Measurements from ENCODE around the gene TMEFF2.
A peak's percentile ranks its signal among the peaks of the same experiment; 100 is the strongest.

The TMEFF2 gene

DNA sequence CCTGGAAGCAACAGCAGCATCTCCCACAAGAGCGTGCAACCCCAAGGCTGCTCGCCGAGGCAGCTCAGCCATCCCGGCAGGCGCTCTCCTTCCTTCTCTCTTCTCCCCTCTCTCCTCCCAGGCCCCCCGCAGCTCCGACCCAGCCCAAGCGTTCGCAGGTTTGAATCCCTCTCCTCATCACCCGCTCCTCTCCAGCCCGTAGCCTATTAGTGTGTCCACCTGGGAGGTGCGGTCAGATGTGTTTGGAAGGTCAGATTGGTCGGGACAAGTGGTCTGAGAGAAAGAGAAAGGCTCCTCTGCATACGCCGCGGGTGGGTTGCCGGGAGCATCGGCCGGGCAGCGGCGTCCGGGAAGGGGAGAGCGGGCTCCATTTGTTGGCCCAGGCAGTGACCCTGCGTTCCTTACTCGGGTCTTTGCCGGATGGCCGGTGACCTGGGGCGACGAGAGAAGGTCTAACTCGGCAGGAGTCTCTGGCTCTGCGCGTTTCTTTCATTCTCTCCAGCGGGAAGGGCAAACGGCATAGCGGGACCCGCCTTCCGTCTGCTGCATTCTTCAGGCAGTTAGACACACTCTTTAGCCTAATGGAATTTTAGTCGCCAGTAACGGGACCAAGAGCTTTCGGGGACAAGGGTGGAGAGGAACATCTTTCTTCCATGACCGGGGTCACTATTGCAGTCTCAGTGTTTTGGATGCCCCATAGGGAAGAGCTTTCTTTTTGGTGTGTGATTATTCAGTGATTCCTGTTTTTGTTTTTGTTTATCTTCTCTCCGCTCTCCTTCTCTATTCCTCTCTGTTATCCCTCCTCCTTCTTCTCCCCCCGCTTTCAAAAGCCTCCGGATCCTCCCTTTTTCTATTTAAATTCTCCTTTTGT is 1.1 kb upstream of the TMEFF2 start:
- Histone ChIP-seq H3K36me3 (replicated peaks in 1 of 2; ENCODE audit: control insufficient read depth in 2 of 2, insufficient read depth in 2 of 2, low read length in 2 of 2) (no peaks in the 10 kb centered on the region), H4K91ac (ENCODE audit: low read depth, low read length, poor library complexity) (no peak overlapping the region), H3K23ac (ENCODE audit: low read depth, low read length, poor library complexity) (peak overlapping the region; percentile 93), H2AFZ (ENCODE audit: low read length) (peak overlapping the region; percentile 98), H3K27me3 (ENCODE audit: control insufficient read depth in 3 of 3, insufficient read depth in 3 of 3, low read depth in 1 of 3, low read length in 3 of 3) (peaks cover 3 to 23% (median 21%) of the 10 kb centered on the region in 3 experiments), H2BK120ac (ENCODE audit: low read depth, low read length) (no peak overlapping the region), H3K79me1 (ENCODE audit: low read depth, low read length) (no peaks in the 10 kb centered on the region), H4K8ac (ENCODE audit: low read depth, low read length) (peak overlapping the region; percentile 65), H3K4me2 (ENCODE audit: insufficient read depth, low read length, poor library complexity, severe bottlenecking) (peak overlapping the region; percentile 99), H3K14ac (ENCODE audit: low read length) (no peak overlapping the region), H2BK15ac (ENCODE audit: low read length) (peak overlapping the region; percentile 91), H3K9me3 (replicated peaks in 1 of 2; ENCODE audit: control insufficient read depth in 2 of 2, insufficient read depth in 1 of 2, low read depth in 1 of 2, low read length in 2 of 2) (no peaks in the 10 kb centered on the region), H3K4me3 (ENCODE audit: low read length in 2 of 2) (peak overlapping the region; percentile 56 to 87), H2AK5ac (ENCODE audit: low read depth, low read length) (peak overlapping the region; percentile 52), H3K4ac (ENCODE audit: low read length) (no peak overlapping the region), H3K9ac (ENCODE audit: low read depth, low read length, poor library complexity) (peak overlapping the region; percentile 86), H3K27ac (replicated peaks; ENCODE audit: low read length) (peak overlapping the region; percentile 88), H2BK12ac (ENCODE audit: low read length) (peak overlapping the region; percentile 16), H3K18ac (ENCODE audit: low read length) (peak overlapping the region; percentile 98), H3K4me1 (ENCODE audit: control insufficient read depth in 2 of 2, insufficient read depth in 1 of 2, low read depth in 1 of 2, low read length in 2 of 2) (peaks cover 4 to 5% of the 10 kb centered on the region in 2 donors), H2BK5ac (ENCODE audit: low read length) (peak overlapping the region; percentile 24)
- WGBS, 2 donors (ENCODE audit: extremely low coverage in 2 of 2, insufficient read length in 2 of 2, insufficient replicate concordance in 1 of 2), result no CpG with 5 or more reads among the region's 44 CpGs
- DNase-seq (ENCODE audit: low spot score), result peak; percentile 73

- WGBS, 2 donors (ENCODE audit: extremely low coverage in 2 of 2, insufficient read length in 2 of 2, insufficient replicate concordance in 1 of 2), result no CpG with 5 or more reads among the region's 48 CpGs
- no peaks in the 10 kb centered on the region for H3K9me3 ChIP-seq (replicated peaks in 1 of 2; ENCODE audit: control insufficient read depth in 2 of 2, insufficient read depth in 1 of 2, low read depth in 1 of 2, low read length in 2 of 2)
- no peak overlapping the region for H3K27ac ChIP-seq (replicated peaks; ENCODE audit: low read length)
- no peaks in the 10 kb centered on the region for H3K79me1 ChIP-seq (ENCODE audit: low read depth, low read length)
- peak overlapping the region; percentile 92 for H2BK15ac ChIP-seq (ENCODE audit: low read length)
- H2BK5ac ChIP-seq (ENCODE audit: low read length), result peak overlapping the region; percentile 82
- peak overlapping the region; percentile 84 for H3K9ac ChIP-seq (ENCODE audit: low read depth, low read length, poor library complexity)
- no peak overlapping the region for H2BK12ac ChIP-seq (ENCODE audit: low read length)
- H3K18ac ChIP-seq (ENCODE audit: low read length), result peak overlapping the region; percentile 90
- no peak overlapping the region for H4K8ac ChIP-seq (ENCODE audit: low read depth, low read length)
- no peak overlapping the region for H2BK120ac ChIP-seq (ENCODE audit: low read depth, low read length)
- H4K91ac ChIP-seq (ENCODE audit: low read depth, low read length, poor library complexity), result no peak overlapping the region
- H3K4ac ChIP-seq (ENCODE audit: low read length), result no peak overlapping the region
- H3K27me3 ChIP-seq (ENCODE audit: control insufficient read depth in 3 of 3, insufficient read depth in 3 of 3, low read depth in 1 of 3, low read length in 3 of 3), result peaks cover 3 to 23% (median 21%) of the 10 kb centered on the region in 3 experiments
- peak overlapping the region; percentile 99 for H3K4me2 ChIP-seq (ENCODE audit: insufficient read depth, low read length, poor library complexity, severe bottlenecking)
- peak overlapping the region; percentile 98 for H2AFZ ChIP-seq (ENCODE audit: low read length)
- H2AK5ac ChIP-seq (ENCODE audit: low read depth, low read length), result no peak overlapping the region
- peak overlapping the region; percentile 49 for H3K23ac ChIP-seq (ENCODE audit: low read depth, low read length, poor library complexity)
- H3K36me3 ChIP-seq (replicated peaks in 1 of 2; ENCODE audit: control insufficient read depth in 2 of 2, insufficient read depth in 2 of 2, low read length in 2 of 2), result no peaks in the 10 kb centered on the region
- H3K4me3 ChIP-seq (ENCODE audit: low read length in 2 of 2), result peak overlapping the region; percentile 56 to 87
- peak; percentile 14 for DNase-seq (ENCODE audit: low spot score)
- H3K14ac ChIP-seq (ENCODE audit: low read length), result peak overlapping the region; percentile 64
- H3K4me1 ChIP-seq (ENCODE audit: control insufficient read depth in 2 of 2, insufficient read depth in 1 of 2, low read depth in 1 of 2, low read length in 2 of 2), result peaks cover 4 to 5% of the 10 kb centered on the region in 2 donors
Observed at GRCh38 chr2:192194265-192194865, 368 bp downstream of the TMEFF2 start.

DNA sequence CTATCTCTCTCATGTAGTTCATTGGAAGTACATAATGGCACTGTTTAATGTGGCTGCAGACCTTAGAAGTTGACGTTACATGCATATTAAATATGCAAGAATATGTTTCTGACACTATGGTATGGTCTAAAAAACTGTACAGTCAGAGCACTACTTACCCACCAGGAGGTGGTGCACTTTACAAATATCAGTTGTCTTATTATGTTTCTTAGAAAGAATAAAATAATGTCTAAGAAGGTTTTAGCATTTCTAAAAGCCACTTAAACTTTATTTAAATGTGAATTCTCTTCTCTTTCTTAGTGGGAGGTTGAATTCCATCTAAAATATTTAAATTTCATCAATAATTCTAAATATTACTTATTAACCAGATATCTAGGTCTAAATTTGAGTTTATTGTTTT is 4.3 kb downstream of the TMEFF2 start:
- Histone ChIP-seq H3K18ac (ENCODE audit: low read length) (no peak overlapping the region), H3K4me3 (ENCODE audit: low read length in 2 of 2) (no peak overlapping the region), H3K27me3 (ENCODE audit: control insufficient read depth in 3 of 3, insufficient read depth in 3 of 3, low read depth in 1 of 3, low read length in 3 of 3) (peaks cover 3 to 23% (median 21%) of the 10 kb centered on the region in 3 experiments), H3K23ac (ENCODE audit: low read depth, low read length, poor library complexity) (no peak overlapping the region), H3K79me1 (ENCODE audit: low read depth, low read length) (no peaks in the 10 kb centered on the region), H3K27ac (replicated peaks; ENCODE audit: low read length) (no peak overlapping the region), H2AFZ (ENCODE audit: low read length) (no peak overlapping the region), H2BK120ac (ENCODE audit: low read depth, low read length) (no peak overlapping the region), H3K9me3 (replicated peaks in 1 of 2; ENCODE audit: control insufficient read depth in 2 of 2, insufficient read depth in 1 of 2, low read depth in 1 of 2, low read length in 2 of 2) (no peaks in the 10 kb centered on the region), H4K8ac (ENCODE audit: low read depth, low read length) (no peak overlapping the region), H2BK15ac (ENCODE audit: low read length) (no peak overlapping the region), H3K9ac (ENCODE audit: low read depth, low read length, poor library complexity) (no peak overlapping the region), H4K91ac (ENCODE audit: low read depth, low read length, poor library complexity) (no peak overlapping the region), H2BK12ac (ENCODE audit: low read length) (no peak overlapping the region), H3K4me2 (ENCODE audit: insufficient read depth, low read length, poor library complexity, severe bottlenecking) (no peak overlapping the region), H2BK5ac (ENCODE audit: low read length) (no peak overlapping the region), H2AK5ac (ENCODE audit: low read depth, low read length) (no peak overlapping the region), H3K4me1 (ENCODE audit: control insufficient read depth in 2 of 2, insufficient read depth in 1 of 2, low read depth in 1 of 2, low read length in 2 of 2) (peaks cover 4 to 5% of the 10 kb centered on the region in 2 donors), H3K4ac (ENCODE audit: low read length) (no peak overlapping the region), H3K36me3 (replicated peaks in 1 of 2; ENCODE audit: control insufficient read depth in 2 of 2, insufficient read depth in 2 of 2, low read length in 2 of 2) (no peaks in the 10 kb centered on the region), H3K14ac (ENCODE audit: low read length) (no peak overlapping the region)
- no peak for DNase-seq (ENCODE audit: low spot score)
- WGBS, 2 donors (ENCODE audit: extremely low coverage in 2 of 2, insufficient read length in 2 of 2, insufficient replicate concordance in 1 of 2), result no CpG with 5 or more reads among the region's 1 CpG

DNA sequence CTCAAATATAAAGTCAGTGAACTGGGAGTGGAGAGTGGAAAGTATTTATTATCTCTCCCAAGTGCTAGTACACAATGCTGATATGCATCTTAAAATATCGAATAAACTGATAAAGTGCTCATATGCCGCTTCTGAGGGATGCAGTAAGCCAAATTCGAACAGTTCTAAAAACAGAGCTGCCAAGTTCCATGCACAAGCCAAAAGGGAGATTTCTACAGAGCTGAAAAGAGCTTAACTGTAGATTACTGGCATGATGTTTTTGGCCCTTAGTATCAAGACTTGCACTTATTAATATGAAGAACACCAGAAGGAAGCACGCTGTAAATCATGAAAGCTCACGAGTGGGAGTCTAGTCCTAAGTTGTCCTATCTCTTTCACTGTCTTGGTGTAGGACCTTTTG is 7.9 kb downstream of the TMEFF2 start:
- no peak overlapping the region for H3K18ac ChIP-seq (ENCODE audit: low read length)

More for the DNA sequence above, 7.9 kb downstream of the TMEFF2 start:
- no CpG with 5 or more reads among the region's 5 CpGs for WGBS, 2 donors (ENCODE audit: extremely low coverage in 2 of 2, insufficient read length in 2 of 2, insufficient replicate concordance in 1 of 2)
- Histone ChIP-seq H3K9ac (ENCODE audit: low read depth, low read length, poor library complexity) (no peak overlapping the region), H3K23ac (ENCODE audit: low read depth, low read length, poor library complexity) (no peak overlapping the region), H2BK5ac (ENCODE audit: low read length) (no peak overlapping the region), H4K91ac (ENCODE audit: low read depth, low read length, poor library complexity) (no peak overlapping the region), H2AFZ (ENCODE audit: low read length) (no peak overlapping the region), H3K4me1 (ENCODE audit: control insufficient read depth in 2 of 2, insufficient read depth in 1 of 2, low read depth in 1 of 2, low read length in 2 of 2) (no peaks in the 10 kb centered on the region), H3K36me3 (replicated peaks in 1 of 2; ENCODE audit: control insufficient read depth in 2 of 2, insufficient read depth in 2 of 2, low read length in 2 of 2) (no peaks in the 10 kb centered on the region), H3K4me3 (ENCODE audit: low read length in 2 of 2) (no peak overlapping the region), H3K79me1 (ENCODE audit: low read depth, low read length) (no peaks in the 10 kb centered on the region), H3K4me2 (ENCODE audit: insufficient read depth, low read length, poor library complexity, severe bottlenecking) (no peak overlapping the region), H3K27ac (replicated peaks; ENCODE audit: low read length) (no peak overlapping the region), H2BK15ac (ENCODE audit: low read length) (no peak overlapping the region), H3K14ac (ENCODE audit: low read length) (no peak overlapping the region), H3K4ac (ENCODE audit: low read length) (no peak overlapping the region), H3K9me3 (replicated peaks in 1 of 2; ENCODE audit: control insufficient read depth in 2 of 2, insufficient read depth in 1 of 2, low read depth in 1 of 2, low read length in 2 of 2) (no peaks in the 10 kb centered on the region), H4K8ac (ENCODE audit: low read depth, low read length) (no peak overlapping the region), H2AK5ac (ENCODE audit: low read depth, low read length) (no peak overlapping the region), H3K27me3 (ENCODE audit: control insufficient read depth in 3 of 3, insufficient read depth in 3 of 3, low read depth in 1 of 3, low read length in 3 of 3) (peaks cover 0 to 3% (median 0%) of the 10 kb centered on the region in 3 experiments), H2BK12ac (ENCODE audit: low read length) (no peak overlapping the region), H2BK120ac (ENCODE audit: low read depth, low read length) (no peak overlapping the region)
- DNase-seq (ENCODE audit: low spot score), result no peak

Data from neuronal stem cell (in vitro differentiated cells).